ENCODE measurements around the gene ARHGAP29. TPM values are rescaled to one million over a fixed set of nuclear protein-coding genes. Genes with fewer than 3 reads are reported as not detected.
"Not testable (repeated sequence)": the region's sequence is repeated elsewhere in the genome, so short reads cannot be mapped to it uniquely, and the experiment has no call there.

ARHGAP29 gene
- total RNA-seq, 2 experiments from 2014 or later: not detected

DNA sequence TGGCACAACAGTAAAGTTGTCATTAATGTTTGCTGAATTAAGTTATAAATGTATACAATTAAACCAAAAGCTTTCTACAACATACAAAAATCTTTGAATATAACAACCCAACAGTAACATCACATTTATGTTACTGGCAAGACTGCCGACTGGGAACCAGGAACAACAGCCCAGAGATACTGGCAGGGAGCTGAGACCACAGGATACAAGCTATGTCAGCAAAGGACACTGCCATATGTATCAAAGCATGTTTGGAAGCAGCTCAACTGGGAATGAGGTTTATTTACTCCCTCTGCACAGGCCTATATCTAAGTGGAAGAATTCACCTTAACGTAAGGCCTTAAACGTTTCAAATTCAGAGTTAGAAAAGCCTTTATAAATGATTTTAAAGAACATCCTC lies 50.4 kb downstream of the ARHGAP29 start:
- peaks cover 13% of the 10 kb centered on the region for H3K27me3 Mint-ChIP-seq
- H3K4me1 Mint-ChIP-seq: no peaks in the 10 kb centered on the region
- H3K36me3 Mint-ChIP-seq: no peaks in the 10 kb centered on the region
- no peak for DNase-seq
- no peaks in the 10 kb centered on the region for H3K9me3 Mint-ChIP-seq
- H3K4me3 Mint-ChIP-seq: no peak overlapping the region
- no peak overlapping the region for H3K27ac Mint-ChIP-seq

- no peak for DNase-seq
- peaks cover 22% of the 10 kb centered on the region for H3K27me3 Mint-ChIP-seq
- H3K9me3 Mint-ChIP-seq: no peaks in the 10 kb centered on the region
- no peak overlapping the region for H3K27ac Mint-ChIP-seq
- no peak overlapping the region for H3K4me3 Mint-ChIP-seq
- H3K36me3 Mint-ChIP-seq: no peaks in the 10 kb centered on the region
- no peaks in the 10 kb centered on the region for H3K4me1 Mint-ChIP-seq
These were observed 54.1 kb downstream of the ARHGAP29 start for GRCh38 chr1:94183197-94183815.

- DNase-seq: no peak
- Mint-ChIP-seq H3K27me3 (peaks cover 22% of the 10 kb centered on the region), H3K27ac (no peak overlapping the region), H3K4me3 (no peak overlapping the region), H3K9me3 (no peaks in the 10 kb centered on the region), H3K36me3 (no peaks in the 10 kb centered on the region), H3K4me1 (no peaks in the 10 kb centered on the region)
These were observed 55.2 kb downstream of the ARHGAP29 start for GRCh38 chr1:94182191-94182590.

DNA sequence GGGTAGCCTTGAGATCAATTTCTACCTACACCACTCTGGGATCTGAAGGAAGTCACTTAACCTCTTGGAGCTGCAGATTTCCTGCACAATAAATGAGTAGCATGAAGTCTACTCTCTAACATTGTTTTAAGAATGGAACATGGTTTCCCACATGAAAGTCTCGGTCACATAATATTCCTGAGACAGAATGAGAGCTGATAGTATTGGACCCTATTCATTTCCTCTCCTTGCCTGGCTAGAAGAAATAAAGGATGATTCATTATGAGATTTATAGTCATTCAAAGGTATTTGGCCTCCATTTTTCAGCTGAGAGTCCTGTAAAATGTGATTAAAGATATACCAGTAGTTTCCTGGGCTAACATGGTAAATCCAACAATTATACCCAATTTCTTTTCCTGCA lies 56.7 kb downstream of the ARHGAP29 start:
- no peak for DNase-seq
- no peaks in the 10 kb centered on the region for H3K4me1 Mint-ChIP-seq

GRCh38 chr1:94178901-94179300 lies 58.5 kb downstream of the ARHGAP29 start:
- Mint-ChIP-seq H3K27ac (no peak overlapping the region), H3K36me3 (no peaks in the 10 kb centered on the region), H3K27me3 (peaks cover 22% of the 10 kb centered on the region), H3K4me3 (no peak overlapping the region), H3K9me3 (no peaks in the 10 kb centered on the region), H3K4me1 (no peaks in the 10 kb centered on the region)
- no peak for DNase-seq

More for the DNA sequence above, 56.7 kb downstream of the ARHGAP29 start:
- H3K4me3 Mint-ChIP-seq: no peak overlapping the region
- no peaks in the 10 kb centered on the region for H3K36me3 Mint-ChIP-seq
- H3K9me3 Mint-ChIP-seq: no peaks in the 10 kb centered on the region
- no peak overlapping the region for H3K27ac Mint-ChIP-seq
- H3K27me3 Mint-ChIP-seq: peaks cover 22% of the 10 kb centered on the region

DNA sequence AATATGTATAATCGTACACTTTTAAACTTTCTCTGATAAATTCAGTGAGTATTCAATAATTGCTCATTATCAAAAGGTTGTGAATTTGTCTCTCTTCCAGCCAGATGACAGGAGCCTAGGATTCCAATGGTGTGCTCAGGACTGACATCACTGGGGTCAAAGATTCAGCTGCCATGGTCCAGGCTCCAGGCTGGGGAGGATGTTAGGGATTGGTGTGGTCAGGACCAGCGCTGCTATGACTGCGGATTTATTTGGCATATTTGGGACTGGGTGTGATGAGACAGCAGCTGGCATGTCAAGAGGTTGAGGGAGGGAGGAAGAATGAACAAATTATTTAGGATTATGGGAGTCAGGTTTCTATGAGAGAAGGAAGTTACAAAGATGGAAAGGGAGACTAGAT lies 68.3 kb downstream of the ARHGAP29 start:
- no peak overlapping the region for H3K27ac Mint-ChIP-seq
- no peak for DNase-seq
- H3K27me3 Mint-ChIP-seq: peaks cover 4% of the 10 kb centered on the region
- no peaks in the 10 kb centered on the region for H3K36me3 Mint-ChIP-seq
- H3K4me1 Mint-ChIP-seq: no peaks in the 10 kb centered on the region
- no peaks in the 10 kb centered on the region for H3K9me3 Mint-ChIP-seq
- H3K4me3 Mint-ChIP-seq: no peak overlapping the region

GRCh38 chr1:94165843-94166242 lies 71.5 kb downstream of the ARHGAP29 start:
- DNase-seq: no peak
- H3K27ac Mint-ChIP-seq: no peak overlapping the region
- no peaks in the 10 kb centered on the region for H3K36me3 Mint-ChIP-seq
- H3K27me3 Mint-ChIP-seq: peaks cover 12% of the 10 kb centered on the region
- no peak overlapping the region for H3K4me3 Mint-ChIP-seq
- no peaks in the 10 kb centered on the region for H3K4me1 Mint-ChIP-seq
- no peaks in the 10 kb centered on the region for H3K9me3 Mint-ChIP-seq

DNA sequence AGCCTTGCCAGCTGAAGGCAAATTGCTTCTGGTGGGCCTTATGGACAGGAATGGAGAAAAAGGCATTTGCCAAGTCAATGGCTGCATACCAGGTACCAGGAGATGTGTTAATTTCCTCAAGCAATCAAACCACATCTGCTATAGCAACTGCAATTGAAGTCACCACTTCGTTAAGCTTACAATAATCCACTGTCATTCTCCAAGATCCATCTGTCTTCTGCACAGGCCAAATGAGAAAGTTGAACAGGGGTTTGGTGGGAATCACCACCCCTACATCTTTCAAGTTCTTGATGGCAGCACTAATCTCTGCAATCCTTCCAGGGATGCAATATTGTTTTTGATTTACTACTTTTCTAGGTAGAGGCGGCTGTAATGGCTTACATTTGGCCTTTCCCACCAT lies 72.5 kb downstream of the ARHGAP29 start:
- not testable (repeated sequence) for DNase-seq, H3K36me3 Mint-ChIP-seq, H3K4me3 Mint-ChIP-seq, H3K4me1 Mint-ChIP-seq, H3K9me3 Mint-ChIP-seq, H3K27ac Mint-ChIP-seq
- H3K27me3 Mint-ChIP-seq: peaks cover 13% of the 10 kb centered on the region

GRCh38 chr1:94164121-94164520 lies 73.3 kb downstream of the ARHGAP29 start:
- H3K27ac Mint-ChIP-seq, H3K27me3 Mint-ChIP-seq, DNase-seq, H3K9me3 Mint-ChIP-seq, H3K36me3 Mint-ChIP-seq, H3K4me3 Mint-ChIP-seq, H3K4me1 Mint-ChIP-seq: not testable (repeated sequence)

- peaks cover 13% of the 10 kb centered on the region for H3K27me3 Mint-ChIP-seq
- not testable (repeated sequence) for H3K27ac Mint-ChIP-seq, DNase-seq, H3K4me3 Mint-ChIP-seq, H3K36me3 Mint-ChIP-seq, H3K4me1 Mint-ChIP-seq, H3K9me3 Mint-ChIP-seq
These were observed 74.1 kb downstream of the ARHGAP29 start for GRCh38 chr1:94163249-94163648.

DNA sequence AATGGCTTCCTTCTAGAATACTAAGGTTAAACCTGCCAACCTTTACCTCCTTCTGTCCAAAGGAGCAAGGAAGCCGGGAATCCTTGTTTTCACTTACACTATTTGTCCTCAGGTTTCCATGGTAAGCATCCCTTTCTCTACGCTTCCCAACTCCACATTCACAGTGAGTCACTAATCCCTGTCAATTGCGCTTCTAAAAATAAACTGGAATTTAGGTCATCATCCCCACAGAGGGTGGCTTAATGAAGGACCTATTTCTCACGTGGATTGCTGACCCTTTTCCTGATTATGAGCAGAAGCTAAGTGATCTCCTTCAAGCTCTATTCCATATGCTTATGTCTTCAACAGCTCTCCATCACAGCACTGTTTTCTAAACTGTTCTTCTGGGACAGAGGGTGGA lies 76.6 kb downstream of the ARHGAP29 start:
- Mint-ChIP-seq H3K4me3 (no peak overlapping the region), H3K36me3 (no peaks in the 10 kb centered on the region), H3K27me3 (peaks cover 13% of the 10 kb centered on the region), H3K27ac (no peak overlapping the region), H3K4me1 (no peaks in the 10 kb centered on the region), H3K9me3 (no peaks in the 10 kb centered on the region)
- DNase-seq: no peak

DNA sequence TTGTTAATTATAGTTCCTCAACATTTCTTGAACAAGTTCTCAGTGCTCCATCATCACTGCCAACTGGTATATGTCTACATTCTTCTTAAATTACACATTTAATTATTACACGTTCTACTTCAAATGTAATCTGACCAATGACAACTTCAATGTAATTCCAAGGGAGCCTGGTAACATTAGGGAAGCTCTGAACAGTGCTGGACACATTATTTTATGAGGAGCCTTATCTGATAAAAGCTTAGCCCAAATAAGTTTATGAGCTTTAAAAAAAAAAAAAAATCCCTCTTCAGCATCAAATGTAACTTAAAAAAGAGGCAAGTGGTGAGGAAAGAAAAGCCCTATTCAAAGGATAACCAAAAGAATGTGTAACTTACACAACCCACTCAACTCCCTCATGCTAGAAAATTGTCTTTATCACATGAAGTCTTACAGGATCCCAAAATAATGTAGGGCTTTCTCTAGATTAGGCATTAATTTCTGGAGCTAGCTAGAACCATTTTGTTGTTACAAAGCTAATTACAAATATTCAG lies 81.2 kb downstream of the ARHGAP29 start:
- DNase-seq: no peak
- no peaks in the 10 kb centered on the region for H3K9me3 Mint-ChIP-seq
- H3K4me3 Mint-ChIP-seq: no peak overlapping the region
- H3K4me1 Mint-ChIP-seq: no peaks in the 10 kb centered on the region
- H3K27ac Mint-ChIP-seq: no peak overlapping the region
- H3K27me3 Mint-ChIP-seq: peaks cover 11% of the 10 kb centered on the region
- H3K36me3 Mint-ChIP-seq: no peaks in the 10 kb centered on the region

DNA sequence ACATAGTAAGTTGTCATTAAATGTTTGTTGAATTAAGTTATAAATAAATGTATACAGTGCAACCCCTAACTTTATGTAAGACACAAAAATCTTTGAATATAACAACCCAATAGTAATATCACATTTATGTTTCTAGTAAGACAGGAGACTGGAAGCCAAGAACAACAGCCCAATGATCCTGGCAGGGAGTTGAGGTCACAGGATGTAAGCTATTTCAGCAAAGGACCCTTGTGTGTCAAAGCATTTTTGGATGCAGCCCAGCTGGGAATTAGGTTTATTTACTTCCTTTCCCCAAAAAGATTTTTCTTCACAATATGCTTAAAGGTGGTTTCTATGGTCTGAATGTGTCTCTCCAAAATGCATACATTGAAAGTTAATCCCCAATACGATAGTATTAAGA lies 82.4 kb downstream of the ARHGAP29 start:
- no peak for DNase-seq
- Mint-ChIP-seq H3K4me3 (no peak overlapping the region), H3K27me3 (peaks cover 7% of the 10 kb centered on the region), H3K36me3 (no peaks in the 10 kb centered on the region), H3K27ac (no peak overlapping the region), H3K9me3 (no peaks in the 10 kb centered on the region), H3K4me1 (no peaks in the 10 kb centered on the region)

DNA sequence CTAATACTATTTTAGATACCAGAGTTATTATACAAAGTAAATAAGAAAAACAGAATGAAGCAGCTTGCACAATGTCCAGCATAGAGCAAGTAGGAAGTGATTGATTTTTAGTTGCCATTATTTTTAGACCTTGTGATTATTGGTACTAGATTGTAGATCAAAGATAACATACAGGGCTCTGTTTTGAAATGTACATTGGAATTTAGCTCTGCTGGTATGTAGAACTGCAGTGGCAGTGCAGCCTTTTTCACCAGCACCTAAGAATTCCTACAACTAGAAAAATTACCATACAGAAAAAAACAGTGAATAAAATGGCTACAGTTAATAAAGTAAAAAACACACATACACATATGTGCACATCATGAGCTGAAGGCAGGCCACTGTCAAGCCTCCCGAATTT lies 84.3 kb downstream of the ARHGAP29 start:
- peaks cover 3% of the 10 kb centered on the region for H3K27me3 Mint-ChIP-seq
- no peaks in the 10 kb centered on the region for H3K4me1 Mint-ChIP-seq
- H3K4me3 Mint-ChIP-seq: no peak overlapping the region
- no peak for DNase-seq
- no peaks in the 10 kb centered on the region for H3K9me3 Mint-ChIP-seq
- H3K27ac Mint-ChIP-seq: no peak overlapping the region
- H3K36me3 Mint-ChIP-seq: no peaks in the 10 kb centered on the region

GRCh38 chr1:94149166-94149565 lies 88.2 kb downstream of the ARHGAP29 start:
- not testable (repeated sequence) for DNase-seq, H3K9me3 Mint-ChIP-seq, H3K27ac Mint-ChIP-seq, H3K36me3 Mint-ChIP-seq, H3K27me3 Mint-ChIP-seq, H3K4me1 Mint-ChIP-seq, H3K4me3 Mint-ChIP-seq

DNA sequence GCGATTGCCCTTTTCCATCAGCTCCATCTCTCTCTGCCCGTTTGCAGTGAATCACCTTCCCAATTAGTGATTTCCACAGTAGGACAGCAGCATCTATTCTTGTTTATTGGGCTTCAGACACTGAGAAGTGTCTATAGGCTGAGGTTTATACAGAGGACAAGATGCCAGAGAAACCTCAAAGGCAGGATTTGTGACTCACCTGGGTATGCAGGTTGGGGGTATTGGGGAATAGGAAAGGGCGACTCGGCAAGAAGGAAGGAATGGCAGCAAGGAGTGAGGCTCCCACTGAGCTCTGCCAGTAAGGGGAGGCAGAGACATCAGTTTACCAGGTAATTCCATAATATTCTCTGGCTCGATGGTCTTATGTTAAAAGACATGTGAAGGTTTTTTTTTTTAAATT lies 91.1 kb downstream of the ARHGAP29 start:
- H3K36me3 Mint-ChIP-seq: no peaks in the 10 kb centered on the region
- no peaks in the 10 kb centered on the region for H3K9me3 Mint-ChIP-seq
- H3K27ac Mint-ChIP-seq: no peak overlapping the region
- no peak overlapping the region for H3K4me3 Mint-ChIP-seq
- H3K4me1 Mint-ChIP-seq: no peaks in the 10 kb centered on the region
- no peaks in the 10 kb centered on the region for H3K27me3 Mint-ChIP-seq
- no peak for DNase-seq

Measured in activated naive CD8-positive, alpha-beta T cell treated with anti-CD3 and anti-CD28 coated beads for 36 hours (primary cell).